HepG2 (cell line): ENCODE results near the gene RGPD3. TPM values are rescaled to one million over a fixed set of nuclear protein-coding genes. Genes with fewer than 3 reads are reported as not detected.
A peak's percentile ranks its signal among the peaks of the same experiment; 100 is the strongest.
"Not testable (repeated sequence)": the region's sequence is repeated elsewhere in the genome, so short reads cannot be mapped to it uniquely, and the experiment has no call there.

Experiments
- ATAC-seq: fragments of 200-7000 bp; cut with Tn5 transposase; 3 replicates; pipeline ENCODE4 v1.9.1; 2020; ENCODE audit warnings: mild to moderate bottlenecking, moderate library complexity
- BruUV-seq: library from RNA; stranded (reverse); fragments of 400-500 nt; replicated peaks from 2 replicates; lab custom pipeline; 2021; lab: Mats Ljungman, UMichigan
- CTCF ChIA-PET: fragments of 300-600 bp; formaldehyde crosslinking; extraction: SDS; loops from one replicate; lab custom pipeline; 2021; ENCODE audit warnings: low total read pairs, inconsistent platforms, low intra/inter-chr PET ratio; lab: Yijun Ruan, JAX
- POLR2A ChIA-PET: fragments of 350-600 bp; sonication (Branson Sonifier 250); formaldehyde crosslinking; loops from one replicate; lab custom pipeline; 2020; ENCODE audit warnings: antibody characterized with exemption, inconsistent platforms; lab: Yijun Ruan, JAX
- DNase-seq: peaks from one replicate; pipeline ENCODE4 v3.0.0-alpha.2; 2015; ENCODE audit warnings: low spot score
- FAIRE-seq: peaks from 3 replicates; lab custom pipeline; 2011; peaks lifted over from hg19 to GRCh38; lab: Jason Lieb, UNC
- H2AFZ ChIP-seq: one replicate; pipeline ENCODE4 v1.6.1; 2011; ENCODE audit warnings: low read length, inconsistent platforms
- H3K27ac ChIP-seq: fragments of 300-600 bp; 3 replicates; pipeline ENCODE4 v1.8.0; 2011; ENCODE audit warnings: mixed run types, mild to moderate bottlenecking, mixed read lengths, low read length, inconsistent platforms; ENCODE audit not compliant: insufficient read depth; ENCODE audit errors: extremely low read length
- H3K27me3 ChIP-seq, 2 experiments: fragments of 200-600 bp in 1 of 2; 2 replicates in 1 of 2; 3 replicates in 1 of 2; pipeline versions ENCODE4 v1.6.0 to v1.8.0; 2011; ENCODE audit warnings: low read length in 2 of 2, mild to moderate bottlenecking in 2 of 2, moderate library complexity in 2 of 2, inconsistent platforms in 1 of 2; ENCODE audit not compliant: insufficient read depth in 2 of 2, control insufficient read depth in 1 of 2
- H3K36me3 ChIP-seq, 2 experiments: fragments of 200-600 bp in 1 of 2; replicated peaks in 1 of 2; 2 replicates in 1 of 2; 3 replicates in 1 of 2; pipeline versions ENCODE4 v1.5.1 to v1.8.0; 2011; ENCODE audit warnings: low read length in 2 of 2, inconsistent platforms in 1 of 2; ENCODE audit not compliant: insufficient read depth in 2 of 2, control insufficient read depth in 1 of 2
- H3K4me1 ChIP-seq: 2 replicates; pipeline ENCODE4 v1.5.1; 2012; ENCODE audit warnings: low read length, inconsistent platforms; ENCODE audit not compliant: insufficient read depth
- H3K4me2 ChIP-seq: 2 replicates; pipeline ENCODE4 v1.6.0; 2011; ENCODE audit warnings: low read depth, low read length, inconsistent platforms
- H3K4me3 ChIP-seq, 3 experiments: fragments of 200-600 bp in 1 of 3; sonication (generic), shearing (Covaris generic) in 1 of 3; replicated peaks in 1 of 3; 2 replicates each; pipeline ENCODE4 v1.5.1; 2011 to 2016; ENCODE audit warnings: low read length in 3 of 3, inconsistent platforms in 2 of 3, low read depth in 2 of 3, mild to moderate bottlenecking in 2 of 3, control low read depth in 1 of 3, mixed read lengths in 1 of 3; ENCODE audit not compliant: insufficient read depth in 1 of 3
- H3K79me2 ChIP-seq: one replicate; pipeline ENCODE4 v1.6.1; 2011; ENCODE audit warnings: low read length, inconsistent platforms; ENCODE audit not compliant: insufficient read depth
- H3K9ac ChIP-seq: 2 replicates; pipeline ENCODE4 v1.6.0; 2011; ENCODE audit warnings: mild to moderate bottlenecking, low read depth, low read length, inconsistent platforms; ENCODE audit not compliant: insufficient read depth
- H3K9me3 ChIP-seq: 2 replicates; pipeline ENCODE4 v1.5.1; 2012; ENCODE audit warnings: mild to moderate bottlenecking, low read length
- H4K20me1 ChIP-seq: 2 replicates; pipeline ENCODE4 v1.6.0; 2011; ENCODE audit warnings: inconsistent platforms, mild to moderate bottlenecking, low read length, moderate library complexity; ENCODE audit not compliant: insufficient read depth
- DPF2 ChIP-seq: sonication (generic); formaldehyde crosslinking; IDR thresholded peaks from 2 replicates; pipeline ENCODE4 v1.4.0; 2020; ENCODE audit warnings: mild to moderate bottlenecking, low read depth, missing genetic modification reagents, borderline replicate concordance
- ESRRA ChIP-seq: sonication (generic); formaldehyde crosslinking; IDR thresholded peaks from 2 replicates; pipeline ENCODE4 v1.5.1; 2020; ENCODE audit warnings: mild to moderate bottlenecking, low read depth, missing genetic modification reagents
- FOXA1 ChIP-seq, 2 experiments: fragments of 450-650 bp in 1 of 2; sonication (generic) in 1 of 2; formaldehyde crosslinking in 1 of 2; IDR thresholded peaks; 2 replicates each; pipeline versions ENCODE4 v1.4.0 to v1.6.1; 2016 to 2020; ENCODE audit warnings: missing genetic modification reagents in 1 of 2
- HNF4A ChIP-seq: sonication (generic); formaldehyde crosslinking; IDR thresholded peaks from 2 replicates; pipeline ENCODE4 v1.4.0; 2020; ENCODE audit warnings: missing genetic modification reagents
- KDM3A ChIP-seq: IDR thresholded peaks from 2 replicates; pipeline ENCODE4 v1.6.1; 2018; ENCODE audit warnings: low read depth, missing compliant biosample characterization
- LBX2 ChIP-seq: sonication (generic); formaldehyde crosslinking; IDR thresholded peaks from 2 replicates; pipeline ENCODE4 v1.5.0; 2020; ENCODE audit warnings: missing genetic modification reagents, mild to moderate bottlenecking, borderline replicate concordance
- NCOA2 ChIP-seq: sonication (generic); formaldehyde crosslinking; IDR thresholded peaks from 2 replicates; pipeline ENCODE4 v1.8.0; 2022; ENCODE audit warnings: inconsistent platforms
- NFIC ChIP-seq: IDR thresholded peaks from 2 replicates; pipeline ENCODE4 v1.6.1; 2012; ENCODE audit warnings: mild to moderate bottlenecking, low read length, inconsistent platforms
- PHF20 ChIP-seq: sonication (generic); formaldehyde crosslinking; IDR thresholded peaks from 2 replicates; pipeline ENCODE4 v1.5.0; 2020; ENCODE audit warnings: mild to moderate bottlenecking, missing genetic modification reagents
- PITX1 ChIP-seq: sonication (generic); formaldehyde crosslinking; IDR thresholded peaks from 2 replicates; pipeline ENCODE4 v1.5.1; 2020; ENCODE audit warnings: mild to moderate bottlenecking, missing genetic modification reagents
- PPARG ChIP-seq: conservative IDR thresholded peaks from 2 replicates; pipeline ENCODE4 v1.6.1; 2016; ENCODE audit warnings: missing biosample characterization, missing genetic modification reagents
- SP4 ChIP-seq: sonication (generic); formaldehyde crosslinking; IDR thresholded peaks from 2 replicates; pipeline ENCODE4 v1.8.1; 2023; ENCODE audit warnings: mild to moderate bottlenecking, missing genetic modification reagents
- SPEN ChIP-seq: sonication (generic); formaldehyde crosslinking; IDR thresholded peaks from 2 replicates; pipeline ENCODE4 v1.5.1; 2020; ENCODE audit warnings: low read depth, mild to moderate bottlenecking, missing genetic modification reagents
- ZBTB7B ChIP-seq: sonication (generic); formaldehyde crosslinking; IDR thresholded peaks from 2 replicates; pipeline ENCODE4 v1.4.0; 2020; ENCODE audit warnings: missing genetic modification reagents
- ZNF274 ChIP-seq: sonication (generic); formaldehyde crosslinking; IDR thresholded peaks from 2 replicates; pipeline ENCODE4 v1.5.1; 2020; ENCODE audit warnings: mild to moderate bottlenecking, missing genetic modification reagents
- ZNF605 ChIP-seq: sonication (generic); formaldehyde crosslinking; IDR thresholded peaks from 2 replicates; pipeline ENCODE4 v1.8.0; 2022; ENCODE audit warnings: mild to moderate bottlenecking, missing genetic modification reagents
- ZNF609 ChIP-seq: sonication (generic); formaldehyde crosslinking; IDR thresholded peaks from 2 replicates; pipeline ENCODE4 v1.4.0; 2020; ENCODE audit warnings: mild to moderate bottlenecking, missing genetic modification reagents, borderline replicate concordance
- ZNF883 ChIP-seq: sonication (generic); formaldehyde crosslinking; IDR thresholded peaks from 2 replicates; pipeline ENCODE4 v1.5.1; 2020; ENCODE audit warnings: mild to moderate bottlenecking, missing genetic modification reagents; ENCODE audit errors: not compliant biosample characterization
- WGBS: methylation state at CpG from one replicate; pipeline ENCODE4 v1.1.6; 2017; ENCODE audit warnings: low lambda C conversion rate; 5-methylcytosine and 5-hydroxymethylcytosine counted together
- in situ Hi-C: cut with HindIII; loops from 2 replicates; pipeline ENCODE4 v1.10.0; 2017; ENCODE audit warnings: low pct_unique_long_range_greater_than_20kb; ENCODE audit not compliant: extremely low pct_ligation_motif_present
- intact Hi-C: fragments of 100-400 bp; cut with micrococcal nuclease; formaldehyde crosslinking; loops from one replicate; pipeline ENCODE4 v1.10.0; 2022; ENCODE audit not compliant: unreplicated experiment
- polyA plus RNA-seq, 8 experiments: library from polyadenylated mRNA; depleted of rRNA in 3 of 8; stranded (reverse) in 7 of 8; unstranded in 1 of 8; fragments of >200 nt; fragmentation: Illumina TruSeq in 4 of 8; extraction: Trizol in 4 of 8; gene quantifications; 2 replicates each; pipeline versions ENCODE4 v1.2.1 to v1.2.3, GENCODE V29; 2011 to 2016; ENCODE audit warnings: low read depth in 4 of 8, missing spikeins in 1 of 8, mixed read lengths in 1 of 8; ENCODE audit not compliant: insufficient read depth in 1 of 8
- total RNA-seq, 5 experiments: library from RNA; depleted of rRNA; stranded (reverse); fragments of >200 nt; fragmentation: Illumina TruSeq; extraction: Trizol; gene quantifications; 2 replicates each; pipeline ENCODE4 v1.2.3, GENCODE V29; 2016; ENCODE audit warnings: low read depth in 1 of 5
- TF ChIP-seq, protein P1 (sequence below): sonication (generic); formaldehyde crosslinking; IDR thresholded peaks from 2 replicates; pipeline ENCODE4 v1.4.0; 2020; ENCODE audit warnings: missing genetic modification reagents

RGPD3 gene
- total and polyA plus RNA-seq, 2 of the 13 experiments (the other 11 are each of a cell fraction or from before 2014, with no cell fraction given), result 0.13 to 0.24 TPM

- WGBS, result 6% methylated on average over 8 of the region's 8 CpGs
- H3K79me2 ChIP-seq; H3K4me3 ChIP-seq; H4K20me1 ChIP-seq; H3K27me3 ChIP-seq; BruUV-seq; H3K36me3 ChIP-seq; CTCF ChIA-PET; intact Hi-C loops; H3K9me3 ChIP-seq; H3K9ac ChIP-seq; H2AFZ ChIP-seq; FAIRE-seq; in situ Hi-C loops; POLR2A ChIA-PET; TF ChIP-seq FOXA1 (IDR thresholded peaks at IDR 0.05): not testable (repeated sequence)
- Histone ChIP-seq H3K27ac (peak overlapping the region; percentile 80), H3K4me2 (peak overlapping the region; percentile 56), H3K4me1 (peaks cover 40% of the 10 kb centered on the region)
- peak; percentile 44 for DNase-seq
- peak; percentile 96 for ATAC-seq
- TF ChIP-seq, protein P1, sequence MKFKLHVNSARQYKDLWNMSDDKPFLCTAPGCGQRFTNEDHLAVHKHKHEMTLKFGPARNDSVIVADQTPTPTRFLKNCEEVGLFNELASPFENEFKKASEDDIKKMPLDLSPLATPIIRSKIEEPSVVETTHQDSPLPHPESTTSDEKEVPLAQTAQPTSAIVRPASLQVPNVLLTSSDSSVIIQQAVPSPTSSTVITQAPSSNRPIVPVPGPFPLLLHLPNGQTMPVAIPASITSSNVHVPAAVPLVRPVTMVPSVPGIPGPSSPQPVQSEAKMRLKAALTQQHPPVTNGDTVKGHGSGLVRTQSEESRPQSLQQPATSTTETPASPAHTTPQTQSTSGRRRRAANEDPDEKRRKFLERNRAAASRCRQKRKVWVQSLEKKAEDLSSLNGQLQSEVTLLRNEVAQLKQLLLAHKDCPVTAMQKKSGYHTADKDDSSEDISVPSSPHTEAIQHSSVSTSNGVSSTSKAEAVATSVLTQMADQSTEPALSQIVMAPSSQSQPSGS, result 0 out of 2 replicates have a peak, but pooled peaks have one; percentile 18
- TF ChIP-seq PITX1, result peak; percentile 92
- peak; percentile 86; the same call in 1 of the 2 replicates for TF ChIP-seq DPF2 (CRISPR knock-in tag)
- 0 out of 2 replicates have a peak, but pooled peaks have one; percentile 42 for TF ChIP-seq KDM3A (CRISPR knock-in tag)
- TF ChIP-seq ZBTB7B (CRISPR knock-in tag), result peak; percentile 63; the same call in 1 of the 2 replicates
- TF ChIP-seq ESRRA (CRISPR knock-in tag), result peak; percentile 96; the same call in 1 of the 2 replicates
- TF ChIP-seq HNF4A (CRISPR knock-in tag), result peak; percentile 99
- TF ChIP-seq SPEN (CRISPR knock-in tag), result peak; percentile 65; the same call in 1 of the 2 replicates
- TF ChIP-seq ZNF274 (CRISPR knock-in tag), result 0 out of 2 replicates have a peak, but pooled peaks have one; percentile 33
- TF ChIP-seq NCOA2 (CRISPR knock-in tag), result peak; percentile 76
- peak; percentile 22; the same call in 1 of the 2 replicates for TF ChIP-seq PHF20 (CRISPR knock-in tag)
- peak; percentile 69 for TF ChIP-seq ZNF609 (CRISPR knock-in tag)
- TF ChIP-seq PPARG (CRISPR knock-in tag), result 0 out of 2 replicates have a peak, but pooled peaks have one; percentile 30
- 0 out of 2 replicates have a peak, but pooled peaks have one; percentile 60 for TF ChIP-seq LBX2 (CRISPR knock-in tag)
- 0 out of 2 replicates have a peak, but pooled peaks have one; percentile 21 for TF ChIP-seq FOXA1 (CRISPR knock-in tag; IDR thresholded peaks at IDR 0.05)
- peak; percentile 60; the same call in 1 of the 2 replicates for TF ChIP-seq NFIC
- peak; percentile 47 for TF ChIP-seq ZNF883 (CRISPR knock-in tag)
- TF ChIP-seq SP4 (CRISPR knock-in tag), result peak; percentile 46; the same call in 1 of the 2 replicates
- 0 out of 2 replicates have a peak, but pooled peaks have one; percentile 20 for TF ChIP-seq ZNF605 (CRISPR knock-in tag)
Measured at GRCh38 chr2:106384548-106384947, 83.7 kb downstream of the RGPD3 start.
